GM23248 (cell line): ENCODE measurements around the gene MAP2.

Experiments
- EZH2 ChIP-seq: fragments of 200-600 bp; sonication (generic); IDR thresholded peaks from 2 replicates; pipeline ENCODE4 v1.6.1; 2018; ENCODE audit warnings: antibody characterized with exemption, mild to moderate bottlenecking; ENCODE audit not compliant: insufficient read depth, poor library complexity, severe bottlenecking
- EZH2phosphoT487 ChIP-seq: fragments of 200-600 bp; sonication (generic); IDR thresholded peaks from 2 replicates; pipeline ENCODE4 v1.6.1; 2018; ENCODE audit warnings: antibody characterized with exemption, moderate library complexity, mild to moderate bottlenecking, low read depth; ENCODE audit not compliant: insufficient read depth

DNA sequence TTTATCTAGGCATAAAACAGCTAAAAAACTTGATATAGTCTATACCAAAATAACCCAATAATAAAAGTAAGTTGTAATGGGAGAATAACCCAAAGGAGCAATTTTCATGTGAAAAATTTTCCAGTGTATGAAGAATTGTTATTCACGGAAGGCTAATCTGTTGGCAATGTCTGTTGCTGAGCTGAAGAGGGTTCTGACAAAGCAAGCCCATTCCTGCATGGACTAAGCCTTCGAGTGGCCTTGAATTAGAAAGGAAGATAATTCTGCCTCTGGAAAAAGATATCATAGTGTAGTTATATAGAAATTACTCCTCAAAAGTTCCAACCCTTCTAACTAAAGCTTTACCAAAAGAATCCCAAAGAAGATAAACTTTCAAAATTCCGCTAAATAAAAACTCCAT is 101.5 kb downstream of the MAP2 start:
- TF ChIP-seq EZH2 (no peak), EZH2phosphoT487 (no peak)
